Left ventricle myocardium inferior (tissue), 1 donor: ENCODE results near the gene HS3ST5. TPM values are rescaled to one million over a fixed set of nuclear protein-coding genes. Genes with fewer than 3 reads are reported as not detected.

Experiments used
- DNase-seq: peaks from one replicate; pipeline ENCODE4 v3.0.0-alpha.2; 2020
- H3K27ac ChIP-seq: fragments of 200-600 bp; replicated peaks from 2 replicates; pipeline ENCODE4 v1.8.0; 2021
- H3K27me3 ChIP-seq: fragments of 200-600 bp; 2 replicates; pipeline ENCODE4 v1.8.0; 2021; ENCODE audit warnings: low read depth
- H3K36me3 ChIP-seq: fragments of 200-600 bp; 2 replicates; pipeline ENCODE4 v1.8.0; 2021
- H3K4me1 ChIP-seq: fragments of 200-600 bp; 2 replicates; pipeline ENCODE4 v1.8.0; 2021
- H3K4me3 ChIP-seq: fragments of 200-600 bp; 2 replicates; pipeline ENCODE4 v1.8.0; 2021; ENCODE audit warnings: mild to moderate bottlenecking, moderate library complexity
- H3K9me3 ChIP-seq: fragments of 200-600 bp; replicated peaks from 2 replicates; pipeline ENCODE4 v1.8.0; 2021
- CTCF ChIP-seq: fragments of 200-600 bp; IDR thresholded peaks from 2 replicates; pipeline ENCODE4 v1.8.0; 2021; ENCODE audit warnings: antibody characterized with exemption, mild to moderate bottlenecking, borderline replicate concordance
- intact Hi-C: fragments of 100-400 bp; cut with micrococcal nuclease; formaldehyde crosslinking; loops from one replicate; pipeline ENCODE4 v1.11.0; 2022
- total RNA-seq: library from RNA; stranded (reverse); fragmentation: NEBNext Ultra II Directional; extraction: Animal tissue kit (Norgen Biotek cat#: 25700); gene quantifications from one replicate; pipeline ENCODE4 v1.2.1, GENCODE V29; 2021
- donor health status: DM: no; HTN: yes; CAD: no; lungs with severe emphysema.

The HS3ST5 gene
- total RNA-seq, 1 donor from 2014 or later = not detected

GRCh38 chr6:114195631-114196403, 147.0 kb downstream of the HS3ST5 start:
- intact Hi-C loops = no loop called here
- no peak for TF ChIP-seq CTCF
- no peak overlapping the region for H3K27ac ChIP-seq

DNA sequence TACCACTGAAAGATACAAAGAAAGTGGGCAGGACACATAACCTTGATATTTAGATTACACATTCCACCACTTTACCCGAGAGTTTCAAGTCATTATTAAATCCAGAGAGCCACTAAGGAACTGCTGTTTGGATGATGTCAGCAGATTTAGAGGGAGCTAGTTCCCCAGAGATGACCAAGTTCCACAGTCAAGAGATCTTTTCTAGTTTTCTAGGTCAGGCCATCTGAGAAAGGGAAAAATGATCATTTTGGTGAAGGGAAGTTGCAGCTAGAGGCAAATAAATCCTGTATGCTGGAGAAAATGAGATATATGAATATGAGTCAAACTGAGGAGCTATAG, 147.8 kb downstream of the HS3ST5 start:
- Histone ChIP-seq H3K27ac (no peak overlapping the region), H3K9me3 (no peaks in the 10 kb centered on the region), H3K36me3 (no peaks in the 10 kb centered on the region), H3K27me3 (no peaks in the 10 kb centered on the region), H3K4me1 (no peaks in the 10 kb centered on the region), H3K4me3 (no peak overlapping the region)
- no peak for DNase-seq
- TF ChIP-seq CTCF = no peak
- intact Hi-C loops = no loop called here

More at GRCh38 chr6:114195631-114196403, 147.0 kb downstream of the HS3ST5 start:
- no peak for DNase-seq
- no peaks in the 10 kb centered on the region for H3K9me3 ChIP-seq
- H3K27me3 ChIP-seq = no peaks in the 10 kb centered on the region
- H3K4me1 ChIP-seq = no peaks in the 10 kb centered on the region
- no peaks in the 10 kb centered on the region for H3K36me3 ChIP-seq
- no peak overlapping the region for H3K4me3 ChIP-seq

DNA sequence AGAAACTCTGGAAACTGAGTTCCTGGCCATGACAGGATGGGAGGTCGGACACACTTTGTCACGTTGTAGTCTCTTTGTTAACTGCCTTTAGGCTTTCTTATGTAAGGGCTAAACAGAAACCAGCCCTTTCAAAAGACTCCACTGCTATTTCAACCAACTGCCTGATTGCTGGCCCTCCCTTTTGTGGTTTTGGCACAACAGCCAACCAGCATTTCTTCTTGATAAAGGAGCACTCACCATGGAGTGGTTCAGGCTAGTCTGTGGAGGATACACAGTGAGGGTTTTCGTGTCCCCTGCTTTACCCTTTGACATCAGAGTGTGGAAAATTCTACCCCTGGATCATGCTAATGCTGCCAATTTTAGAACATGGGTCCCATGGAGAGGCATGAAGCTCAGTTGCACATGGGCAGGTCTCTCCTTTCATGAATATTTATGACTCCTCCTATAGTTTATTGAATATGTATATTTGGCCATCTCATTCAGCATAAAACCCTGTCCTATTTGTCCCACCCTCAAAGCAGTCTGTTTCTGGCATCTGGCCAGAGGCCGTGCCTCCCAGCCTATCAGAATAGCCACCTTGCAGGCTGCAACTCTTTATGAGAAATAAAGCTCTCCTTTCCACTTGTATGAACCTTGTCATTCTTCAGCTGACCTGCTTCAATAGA, 148.3 kb downstream of the HS3ST5 start:
- Histone ChIP-seq H3K9me3 (no peaks in the 10 kb centered on the region), H3K4me3 (no peak overlapping the region), H3K36me3 (no peaks in the 10 kb centered on the region), H3K27me3 (no peaks in the 10 kb centered on the region), H3K27ac (no peak overlapping the region), H3K4me1 (no peaks in the 10 kb centered on the region)
- intact Hi-C loops = no loop called here
- TF ChIP-seq CTCF = no peak
- DNase-seq = no peak

- intact Hi-C loops = no loop called here
- Histone ChIP-seq H3K27ac (no peak overlapping the region), H3K4me3 (no peak overlapping the region), H3K9me3 (no peaks in the 10 kb centered on the region), H3K27me3 (no peaks in the 10 kb centered on the region), H3K36me3 (no peaks in the 10 kb centered on the region), H3K4me1 (no peaks in the 10 kb centered on the region)
- TF ChIP-seq CTCF = no peak
- no peak for DNase-seq
These were observed 155.3 kb downstream of the HS3ST5 start for GRCh38 chr6:114187563-114187962.

DNA sequence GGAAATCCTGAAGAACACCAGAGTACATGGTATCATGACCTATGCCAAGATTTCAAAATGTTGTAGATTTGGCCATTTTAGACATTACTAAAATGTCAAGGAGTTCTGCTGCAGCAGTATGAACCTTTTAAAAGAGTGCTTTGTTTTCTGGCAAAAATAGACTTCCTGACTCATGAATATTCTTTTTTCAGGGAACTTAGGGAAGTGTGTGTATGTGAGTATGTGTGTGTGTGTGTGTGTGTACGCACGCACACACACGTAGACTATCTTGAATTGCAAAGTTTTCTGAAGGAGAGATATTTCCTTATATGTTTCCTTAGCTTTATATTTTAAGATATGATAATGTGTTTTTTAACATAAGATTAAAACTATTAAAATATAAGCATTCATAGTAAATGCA, 161.2 kb downstream of the HS3ST5 start:
- Histone ChIP-seq H3K27ac (no peak overlapping the region), H3K27me3 (no peaks in the 10 kb centered on the region), H3K9me3 (no peaks in the 10 kb centered on the region), H3K4me1 (no peaks in the 10 kb centered on the region), H3K4me3 (no peak overlapping the region), H3K36me3 (no peaks in the 10 kb centered on the region)
- no peak for DNase-seq
- intact Hi-C loops = no loop called here
- no peak for TF ChIP-seq CTCF
